T-helper 1 cell (primary cell): Measurements from ENCODE around the gene GPR22.

ENCODE experiments used
- DNase-seq, 5 donors: peaks; one replicate each; pipeline ENCODE4 v3.0.0-alpha.2; 2012 to 2020

The GPR22 gene

GRCh38 chr7:107480932-107481331 lies 11.1 kb downstream of the GPR22 start:
- no peak for DNase-seq

- DNase-seq = no peak
Measured at GRCh38 chr7:107482571-107482970, 12.7 kb downstream of the GPR22 start.

GRCh38 chr7:107486041-107486440 lies 16.2 kb downstream of the GPR22 start:
- DNase-seq = no peak

GRCh38 chr7:107492875-107493274 lies 23.0 kb downstream of the GPR22 start:
- DNase-seq = no peak

- DNase-seq = no peak
Measured at GRCh38 chr7:107494315-107494751, 24.5 kb downstream of the GPR22 start.

GRCh38 chr7:107494884-107495283 lies 25.0 kb downstream of the GPR22 start:
- no peak for DNase-seq

GRCh38 chr7:107495516-107495915 lies 25.7 kb downstream of the GPR22 start:
- no peak for DNase-seq

- no peak for DNase-seq
Measured at GRCh38 chr7:107499731-107500130, 29.9 kb downstream of the GPR22 start.

- DNase-seq = peak in 1 of 5 donors; percentile 17
Measured at GRCh38 chr7:107501593-107501992, 31.7 kb downstream of the GPR22 start.

GRCh38 chr7:107502154-107502553 lies 32.3 kb downstream of the GPR22 start:
- DNase-seq = no peak

GRCh38 chr7:107502797-107503196 lies 32.9 kb downstream of the GPR22 start:
- no peak for DNase-seq

- DNase-seq = no peak
Measured at GRCh38 chr7:107503687-107504086, 33.8 kb downstream of the GPR22 start.

- no peak for DNase-seq
Measured at GRCh38 chr7:107505362-107505761, 35.5 kb downstream of the GPR22 start.

GRCh38 chr7:107505997-107506673 lies 36.3 kb downstream of the GPR22 start:
- DNase-seq = peak in 1 of 5 donors; percentile 48

GRCh38 chr7:107506674-107507339 lies 37.0 kb downstream of the GPR22 start:
- no peak for DNase-seq
